HG02623 (cell line): ENCODE results near the gene CFAP91.

Experiments used
- ATAC-seq: cut with Tn5 transposase; IDR thresholded peaks from one replicate; pipeline ENCODE4 v1.9.1; 2021; ENCODE audit warnings: moderate library complexity; ENCODE audit not compliant: unreplicated experiment

CFAP91 gene

GRCh38 chr3:119702530-119703527 lies at the start of gene CFAP91:
CFAP91 (plus strand) TSS chr3:119703022; CDS start chr3:119703099, 77 bp downstream.
- ATAC-seq = peak; percentile 88

- no peak for ATAC-seq
Measured at GRCh38 chr3:119653876-119654275, 48.9 kb upstream of the CFAP91 start.

GRCh38 chr3:119657887-119658702 lies 44.7 kb upstream of the CFAP91 start:
- peak; percentile 61 for ATAC-seq

GRCh38 chr3:119658994-119659393 lies 43.8 kb upstream of the CFAP91 start:
- ATAC-seq = no peak

- no peak for ATAC-seq
Measured at GRCh38 chr3:119659606-119660291, 43.1 kb upstream of the CFAP91 start.

GRCh38 chr3:119660474-119661440 lies 42.1 kb upstream of the CFAP91 start, which contains the start of gene POPDC2:
POPDC2 (minus strand) TSS chr3:119660589; CDS start chr3:119660423, 166 bp downstream.
- ATAC-seq = no peak

- ATAC-seq = no peak
Measured at GRCh38 chr3:119662604-119663373, 40.0 kb upstream of the CFAP91 start.

GRCh38 chr3:119663885-119664284 lies 38.9 kb upstream of the CFAP91 start:
- no peak for ATAC-seq

- no peak for ATAC-seq
Measured at GRCh38 chr3:119664370-119664769, 38.5 kb upstream of the CFAP91 start.

GRCh38 chr3:119664850-119665379 lies 37.9 kb upstream of the CFAP91 start:
- ATAC-seq = no peak

- no peak for ATAC-seq
Measured at GRCh38 chr3:119665954-119666559, 36.8 kb upstream of the CFAP91 start.

- no peak for ATAC-seq
Measured at GRCh38 chr3:119669906-119670570, 32.8 kb upstream of the CFAP91 start.

GRCh38 chr3:119672776-119673175 lies 30.0 kb upstream of the CFAP91 start:
- ATAC-seq = no peak

GRCh38 chr3:119673875-119674274 lies 28.9 kb upstream of the CFAP91 start:
- no peak for ATAC-seq

- ATAC-seq = no peak
Measured at GRCh38 chr3:119675188-119675874, 27.5 kb upstream of the CFAP91 start.

GRCh38 chr3:119676020-119676419 lies 26.8 kb upstream of the CFAP91 start:
- no peak for ATAC-seq
